DOHH2 (cell line): ENCODE data around the gene HSD17B11.
"Not testable (repeated sequence)": the region's sequence is repeated elsewhere in the genome, so short reads cannot be mapped to it uniquely, and the experiment has no call there.

ENCODE experiments used
- H3F3A ChIP-seq: fragments of 200-600 bp; sonication (generic), shearing (Covaris generic); 2 replicates; pipeline ENCODE4 v1.6.0; 2016; ENCODE audit warnings: antibody characterized with exemption, mild to moderate bottlenecking; ENCODE audit not compliant: control insufficient read depth, insufficient read depth
- H3K27ac ChIP-seq: fragments of 200-600 bp; sonication (generic); 2 replicates; pipeline ENCODE4 v1.5.1; 2014; ENCODE audit warnings: low read depth, mild to moderate bottlenecking, low read length, moderate library complexity
- H3K27me3 ChIP-seq: fragments of 200-600 bp; sonication (generic); 2 replicates; pipeline ENCODE4 v1.6.1; 2014; ENCODE audit warnings: mild to moderate bottlenecking, low read length, mixed read lengths; ENCODE audit not compliant: control insufficient read depth
- H3K36me3 ChIP-seq: fragments of 200-600 bp; sonication (generic); 2 replicates; pipeline ENCODE4 v1.6.1; 2014; ENCODE audit warnings: mild to moderate bottlenecking, low read length, moderate library complexity, mixed read lengths; ENCODE audit not compliant: control insufficient read depth
- H3K4me1 ChIP-seq: fragments of 200-600 bp; sonication (generic); 2 replicates; pipeline ENCODE4 v1.6.1; 2014; ENCODE audit warnings: mild to moderate bottlenecking, low read length, mixed read lengths; ENCODE audit not compliant: control insufficient read depth
- H3K4me2 ChIP-seq: fragments of 200-600 bp; sonication (generic); 2 replicates; pipeline ENCODE4 v1.6.0; 2014; ENCODE audit warnings: mild to moderate bottlenecking, low read length, moderate library complexity
- H3K4me3 ChIP-seq: fragments of 200-600 bp; sonication (generic); 2 replicates; pipeline ENCODE4 v1.5.1; 2014; ENCODE audit warnings: mild to moderate bottlenecking, low read length, mixed read lengths
- H3K79me2 ChIP-seq: fragments of 200-600 bp; sonication (generic); 2 replicates; pipeline ENCODE4 v1.6.1; 2014; ENCODE audit warnings: mild to moderate bottlenecking, low read length, mixed read lengths; ENCODE audit not compliant: control insufficient read depth
- H3K9me2 ChIP-seq: fragments of 200-600 bp; sonication (generic); replicated peaks from 2 replicates; pipeline ENCODE4 v1.6.1; 2014; ENCODE audit warnings: mild to moderate bottlenecking, low read length, mixed read lengths; ENCODE audit not compliant: control insufficient read depth
- H3K9me3 ChIP-seq: fragments of 200-600 bp; sonication (generic); 2 replicates; pipeline ENCODE4 v1.6.1; 2014; ENCODE audit warnings: antibody characterized with exemption, low read length, mixed read lengths; ENCODE audit not compliant: control insufficient read depth, insufficient read depth
- H4K20me1 ChIP-seq: fragments of 200-600 bp; sonication (generic); 2 replicates; pipeline ENCODE4 v1.6.0; 2014; ENCODE audit warnings: low read depth, mild to moderate bottlenecking, antibody characterized with exemption, low read length, moderate library complexity; ENCODE audit not compliant: control insufficient read depth, insufficient read depth
- EZH2phosphoT487 ChIP-seq: fragments of 200-600 bp; sonication (generic); IDR thresholded peaks from 2 replicates; pipeline ENCODE4 v1.6.1; 2017; ENCODE audit warnings: borderline replicate concordance, mild to moderate bottlenecking, antibody characterized with exemption, low read length, moderate library complexity, mixed read lengths
- TF ChIP-seq, protein P1 (sequence below): fragments of 200-600 bp; sonication (generic); IDR thresholded peaks from one replicate; pipeline ENCODE4 v1.5.1; 2014; ENCODE audit warnings: antibody characterized with exemption, mild to moderate bottlenecking, low read depth, low read length; ENCODE audit not compliant: poor library complexity, severe bottlenecking

HSD17B11 gene

DNA sequence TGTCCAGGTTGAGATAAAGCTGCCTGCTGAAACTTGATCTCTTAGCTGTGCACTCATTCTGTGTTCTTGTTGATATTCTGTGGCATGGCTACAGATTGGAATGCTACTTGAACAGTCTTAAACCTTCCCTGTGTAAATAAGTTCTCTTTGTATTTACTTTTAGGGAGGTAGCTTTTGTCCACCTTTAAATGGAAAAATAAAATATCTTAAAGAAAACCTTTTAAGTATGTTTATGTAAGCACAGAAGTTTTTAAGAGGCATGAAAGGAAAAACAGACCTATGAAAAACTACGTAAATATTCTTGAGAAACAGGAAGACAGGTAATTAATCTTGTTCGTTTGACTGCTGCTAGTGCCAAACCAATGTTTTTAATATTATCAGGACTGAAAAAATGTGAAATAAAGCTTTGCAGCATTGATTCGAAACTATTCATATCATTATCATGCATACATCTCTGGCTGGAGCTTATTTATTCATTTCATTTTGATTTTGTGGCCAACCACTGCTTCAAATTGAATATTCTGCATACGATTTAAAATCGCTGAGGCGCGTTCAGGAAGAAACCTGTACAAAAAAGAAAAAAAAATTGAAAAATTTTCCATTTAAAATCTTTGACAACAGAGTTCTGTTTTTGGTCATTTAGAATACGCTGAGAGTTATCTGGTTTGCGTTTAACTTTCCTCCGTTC lies 86.1 kb downstream of the HSD17B11 start:
- TF ChIP-seq, protein P1, sequence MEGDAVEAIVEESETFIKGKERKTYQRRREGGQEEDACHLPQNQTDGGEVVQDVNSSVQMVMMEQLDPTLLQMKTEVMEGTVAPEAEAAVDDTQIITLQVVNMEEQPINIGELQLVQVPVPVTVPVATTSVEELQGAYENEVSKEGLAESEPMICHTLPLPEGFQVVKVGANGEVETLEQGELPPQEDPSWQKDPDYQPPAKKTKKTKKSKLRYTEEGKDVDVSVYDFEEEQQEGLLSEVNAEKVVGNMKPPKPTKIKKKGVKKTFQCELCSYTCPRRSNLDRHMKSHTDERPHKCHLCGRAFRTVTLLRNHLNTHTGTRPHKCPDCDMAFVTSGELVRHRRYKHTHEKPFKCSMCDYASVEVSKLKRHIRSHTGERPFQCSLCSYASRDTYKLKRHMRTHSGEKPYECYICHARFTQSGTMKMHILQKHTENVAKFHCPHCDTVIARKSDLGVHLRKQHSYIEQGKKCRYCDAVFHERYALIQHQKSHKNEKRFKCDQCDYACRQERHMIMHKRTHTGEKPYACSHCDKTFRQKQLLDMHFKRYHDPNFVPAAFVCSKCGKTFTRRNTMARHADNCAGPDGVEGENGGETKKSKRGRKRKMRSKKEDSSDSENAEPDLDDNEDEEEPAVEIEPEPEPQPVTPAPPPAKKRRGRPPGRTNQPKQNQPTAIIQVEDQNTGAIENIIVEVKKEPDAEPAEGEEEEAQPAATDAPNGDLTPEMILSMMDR: no peak
- TF ChIP-seq EZH2phosphoT487: no peak
- Histone ChIP-seq H3K9me3 (no peaks in the 10 kb centered on the region), H3K4me3 (no peak overlapping the region), H3K79me2 (no peaks in the 10 kb centered on the region), H3K4me1 (no peaks in the 10 kb centered on the region), H3K36me3 (no peaks in the 10 kb centered on the region), H3K27me3 (no peaks in the 10 kb centered on the region), H3F3A (no peaks in the 10 kb centered on the region), H3K9me2 (no peaks in the 10 kb centered on the region), H3K27ac (no peak overlapping the region), H4K20me1 (no peaks in the 10 kb centered on the region), H3K4me2 (no peak overlapping the region)

DNA sequence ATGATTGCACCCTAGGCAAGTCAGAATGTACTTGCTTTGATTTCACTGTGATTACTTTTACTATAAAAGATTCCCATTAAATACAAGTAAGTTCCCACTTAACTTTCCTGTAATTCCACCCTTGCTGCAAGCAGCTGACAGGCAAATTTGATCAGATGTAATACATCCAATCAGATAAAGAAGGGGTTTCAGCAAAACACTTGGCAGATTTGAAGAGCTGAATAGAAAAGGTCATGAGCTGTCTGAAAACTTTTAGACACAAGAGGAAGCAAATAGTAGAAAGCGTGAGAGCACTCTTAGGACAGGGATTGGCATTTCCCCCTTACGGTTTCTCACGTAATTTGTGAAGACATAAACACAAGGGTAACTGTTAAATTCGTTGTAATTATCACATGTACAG lies 91.1 kb downstream of the HSD17B11 start:
- H3K4me2 ChIP-seq: no peak overlapping the region
- no peak overlapping the region for H3K27ac ChIP-seq
- no peaks in the 10 kb centered on the region for H3K4me1 ChIP-seq
- no peaks in the 10 kb centered on the region for H4K20me1 ChIP-seq
- no peaks in the 10 kb centered on the region for H3K36me3 ChIP-seq
- TF ChIP-seq, protein P1: no peak
- no peak for TF ChIP-seq EZH2phosphoT487
- no peaks in the 10 kb centered on the region for H3K9me2 ChIP-seq
- H3K79me2 ChIP-seq: no peaks in the 10 kb centered on the region
- no peaks in the 10 kb centered on the region for H3K9me3 ChIP-seq
- no peaks in the 10 kb centered on the region for H3K27me3 ChIP-seq
- no peak overlapping the region for H3K4me3 ChIP-seq
- H3F3A ChIP-seq: no peaks in the 10 kb centered on the region

DNA sequence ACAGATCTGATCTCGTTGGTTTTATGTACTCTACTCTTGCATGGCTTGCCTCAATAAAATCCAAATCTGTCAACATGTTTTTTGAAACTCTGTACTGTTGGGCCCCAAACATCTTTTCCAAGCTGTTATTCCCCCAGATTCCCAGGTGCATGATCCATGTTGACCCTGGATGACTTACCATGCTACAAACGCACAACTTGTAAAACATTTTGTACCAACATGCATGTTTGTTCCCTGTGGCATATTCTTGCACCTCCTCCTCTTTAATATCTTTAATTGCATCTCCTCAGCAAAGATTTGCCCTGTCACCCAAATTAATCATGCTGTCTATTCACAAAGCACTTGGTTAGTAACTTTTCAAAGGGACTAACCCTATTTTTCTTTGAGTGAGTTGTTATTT lies 92.6 kb downstream of the HSD17B11 start:
- TF ChIP-seq, protein P1: no peak
- no peak for TF ChIP-seq EZH2phosphoT487
- no peaks in the 10 kb centered on the region for H3K36me3 ChIP-seq
- H3K4me3 ChIP-seq: no peak overlapping the region
- H3K27ac ChIP-seq: no peak overlapping the region
- H3K27me3 ChIP-seq: no peaks in the 10 kb centered on the region
- H3K79me2 ChIP-seq: no peaks in the 10 kb centered on the region
- no peaks in the 10 kb centered on the region for H3K9me3 ChIP-seq
- no peaks in the 10 kb centered on the region for H3K4me1 ChIP-seq
- no peaks in the 10 kb centered on the region for H3F3A ChIP-seq
- no peak overlapping the region for H3K4me2 ChIP-seq
- no peaks in the 10 kb centered on the region for H4K20me1 ChIP-seq
- H3K9me2 ChIP-seq: no peaks in the 10 kb centered on the region

DNA sequence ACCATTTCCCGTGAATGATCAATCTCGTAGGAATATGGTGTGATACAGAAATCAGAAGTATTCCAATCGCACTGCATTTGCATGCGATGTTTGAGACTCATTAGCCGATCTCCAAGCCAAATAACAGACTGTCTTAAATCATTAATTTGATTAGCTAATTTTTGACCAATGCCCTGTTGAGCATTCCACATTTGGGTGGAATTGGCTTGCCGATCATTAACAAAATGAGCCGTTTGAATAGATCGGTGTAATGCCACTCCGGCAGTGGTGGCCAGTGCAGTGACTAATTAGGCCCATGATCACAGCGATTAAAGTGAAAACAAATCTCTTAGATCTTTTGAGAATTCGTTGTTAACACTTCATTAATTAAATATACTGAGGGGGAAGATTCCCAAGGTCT lies 96.1 kb downstream of the HSD17B11 start:
- not testable (repeated sequence) for H3K36me3 ChIP-seq, H3K4me2 ChIP-seq, H3K9me2 ChIP-seq, H3K27ac ChIP-seq, H3K9me3 ChIP-seq, H3K4me3 ChIP-seq, H3K4me1 ChIP-seq, H3F3A ChIP-seq, H3K27me3 ChIP-seq, H4K20me1 ChIP-seq, H3K79me2 ChIP-seq

DNA sequence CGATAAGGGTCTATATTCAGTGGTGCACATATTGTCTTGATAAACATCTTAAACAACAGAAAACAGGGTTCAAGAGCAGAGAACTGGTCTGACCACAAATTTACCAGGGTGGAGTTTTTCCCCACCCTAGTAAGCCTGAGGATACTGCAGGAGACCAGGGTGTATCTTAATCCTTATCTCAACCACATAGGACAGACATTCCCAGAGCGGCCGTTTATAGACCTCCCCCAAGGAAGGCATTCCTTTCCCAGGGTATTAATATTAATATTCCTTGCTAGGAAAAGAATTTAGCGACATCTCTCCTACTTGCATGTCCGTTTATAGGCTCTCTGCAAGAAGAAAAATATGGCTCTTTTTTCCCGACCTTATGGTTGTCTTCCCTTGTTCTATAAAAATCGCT lies 97.1 kb downstream of the HSD17B11 start:
- H3K9me3 ChIP-seq, H3K9me2 ChIP-seq, H3K79me2 ChIP-seq, H3K4me1 ChIP-seq, H3K36me3 ChIP-seq, H3K27ac ChIP-seq, H3K27me3 ChIP-seq, H3K4me3 ChIP-seq, H3K4me2 ChIP-seq, H4K20me1 ChIP-seq, H3F3A ChIP-seq: not testable (repeated sequence)
